Keratinocyte (primary cell): ENCODE measurements around the gene C11orf24. TPM values are rescaled to one million over a fixed set of nuclear protein-coding genes. Genes with fewer than 3 reads are reported as not detected.

Source experiments
- DNase-seq: peaks from one replicate; pipeline ENCODE4 v3.0.0-alpha.2; 2011; ENCODE audit warnings: low read depth, missing footprints, low spot score
- FAIRE-seq: peaks from 2 replicates; lab custom pipeline; 2011; peaks lifted over from hg19 to GRCh38; lab: Jason Lieb, UNC
- H2AFZ ChIP-seq: 2 replicates; pipeline ENCODE4 v1.6.0; 2012; ENCODE audit warnings: low read length, control low read depth, inconsistent platforms; ENCODE audit not compliant: control insufficient read depth
- H3K27ac ChIP-seq: 2 replicates; pipeline ENCODE4 v1.5.1; 2011; ENCODE audit warnings: low read length; ENCODE audit not compliant: control insufficient read depth, insufficient read depth
- H3K27me3 ChIP-seq: 3 replicates; pipeline ENCODE4 v1.6.0; 2011; ENCODE audit warnings: low read length; ENCODE audit not compliant: control insufficient read depth, insufficient read depth; ENCODE audit errors: extremely low read depth
- H3K36me3 ChIP-seq, 2 experiments: 2 replicates in 1 of 2; 3 replicates in 1 of 2; pipeline ENCODE4 v1.5.1; 2011; ENCODE audit warnings: low read length in 2 of 2, mild to moderate bottlenecking in 1 of 2; ENCODE audit not compliant: control insufficient read depth in 2 of 2, insufficient read depth in 2 of 2; ENCODE audit errors: extremely low read depth in 1 of 2
- H3K4me1 ChIP-seq: 3 replicates; pipeline ENCODE4 v1.5.1; 2011; ENCODE audit warnings: low read length; ENCODE audit not compliant: control insufficient read depth, insufficient read depth; ENCODE audit errors: extremely low read depth
- H3K4me2 ChIP-seq: 3 replicates; pipeline ENCODE4 v1.6.0; 2011; ENCODE audit warnings: low read depth, low read length; ENCODE audit not compliant: control insufficient read depth, insufficient read depth; ENCODE audit errors: extremely low read depth
- H3K4me3 ChIP-seq, 3 experiments: fragments of 200-600 bp in 1 of 3; sonication (generic) in 1 of 3; 2 replicates in 2 of 3; 3 replicates in 1 of 3; pipeline ENCODE4 v1.5.1; 2011 to 2016; ENCODE audit warnings: low read length in 3 of 3, mild to moderate bottlenecking in 3 of 3, control low read depth in 2 of 3, inconsistent platforms in 1 of 3, low read depth in 1 of 3, mixed read lengths in 1 of 3, mixed run types in 1 of 3, moderate library complexity in 1 of 3; ENCODE audit not compliant: control insufficient read depth in 2 of 3, insufficient read depth in 2 of 3; ENCODE audit errors: extremely low read depth in 1 of 3
- H3K79me2 ChIP-seq: 2 replicates; pipeline ENCODE4 v1.6.0; 2012; ENCODE audit warnings: low read length; ENCODE audit not compliant: control insufficient read depth, insufficient read depth
- H3K9ac ChIP-seq: 3 replicates; pipeline ENCODE4 v1.6.0; 2011; ENCODE audit warnings: low read length; ENCODE audit not compliant: control insufficient read depth, insufficient read depth; ENCODE audit errors: extremely low read depth
- H3K9me1 ChIP-seq: 3 replicates; pipeline ENCODE4 v1.6.0; 2011; ENCODE audit warnings: low read length; ENCODE audit not compliant: control insufficient read depth, insufficient read depth; ENCODE audit errors: extremely low read depth
- H3K9me3 ChIP-seq: 2 replicates; pipeline ENCODE4 v1.5.1; 2012; ENCODE audit warnings: low read depth, low read length; ENCODE audit not compliant: control insufficient read depth
- H4K20me1 ChIP-seq: 3 replicates; pipeline ENCODE4 v1.6.0; 2011; ENCODE audit warnings: low read length; ENCODE audit not compliant: control insufficient read depth, insufficient read depth; ENCODE audit errors: extremely low read depth
- CTCF ChIP-seq, 3 experiments: IDR thresholded peaks in 1 of 3; conservative IDR thresholded peaks in 1 of 3; optimal IDR thresholded peaks in 1 of 3; 2 replicates in 2 of 3; 3 replicates in 1 of 3; pipeline versions ENCODE3 to v1.5.1; 2011; ENCODE audit warnings: low read length in 3 of 3, mild to moderate bottlenecking in 3 of 3, moderate library complexity in 2 of 3, control low read depth in 1 of 3, inconsistent platforms in 1 of 3; ENCODE audit not compliant: insufficient read depth in 2 of 3; ENCODE audit errors: extremely low read depth in 1 of 3
- EZH2 ChIP-seq: IDR thresholded peaks from one replicate; pipeline ENCODE4 v1.6.1; 2012; ENCODE audit warnings: inconsistent platforms, mild to moderate bottlenecking, low read length, moderate library complexity
- dilution Hi-C: fragments of 300-500 bp; cut with MboI; formaldehyde crosslinking; loops from one replicate; pipeline ENCODE4 v1.7.0; 2020; ENCODE audit warnings: low sequenced_read_pairs; ENCODE audit not compliant: extremely low pct_ligation_motif_present
- polyA plus RNA-seq, 5 experiments: library from polyadenylated mRNA; depleted of rRNA in 3 of 5; stranded (reverse) in 3 of 5; stranded (forward) in 1 of 5; unstranded in 1 of 5; fragments of >200 nt; gene quantifications; 1 replicate in 1 of 5; 2 replicates in 3 of 5; 3 replicates in 1 of 5; pipeline versions ENCODE4 v1.2.1 to v1.2.3, GENCODE V29; 2011 to 2012; ENCODE audit warnings: missing spikeins in 2 of 5, low read depth in 1 of 5, low replicate concordance in 1 of 5

Gene C11orf24
- polyA plus RNA-seq, 1 donor (not counting 4 experiments of a cell fraction or from before 2014, with no cell fraction given) = 28.4 TPM

- Histone ChIP-seq H3K9me3 (no peaks in the 10 kb centered on the region), H3K27me3 (no peaks in the 10 kb centered on the region), H3K36me3 (no peaks in the 10 kb centered on the region), H3K79me2 (no peaks in the 10 kb centered on the region), H2AFZ (no peak overlapping the region), H4K20me1 (no peaks in the 10 kb centered on the region), H3K4me1 (no peaks in the 10 kb centered on the region), H3K4me3 (no peak overlapping the region), H3K9me1 (no peaks in the 10 kb centered on the region), H3K27ac (no peak overlapping the region), H3K9ac (no peak overlapping the region), H3K4me2 (no peak overlapping the region)
- no peak for DNase-seq
- TF ChIP-seq CTCF (optimal IDR thresholded peaks at IDR 0.05 in 1 of 3, IDR thresholded peaks at IDR 0.05 in 1 of 3, conservative IDR thresholded peaks at IDR 0.05 in 1 of 3; ENCODE audit: extremely low read depth in 1 of 3, insufficient read depth in 2 of 3, low read length in 3 of 3) (no peak), EZH2 (no peak)
- dilution Hi-C loops = no loop called here
- FAIRE-seq = no peak
Observed at GRCh38 chr11:68242616-68243015, 29.2 kb downstream of the C11orf24 start.

GRCh38 chr11:68231621-68232020 is 40.2 kb downstream of the C11orf24 start:
- Histone ChIP-seq H4K20me1 (no peaks in the 10 kb centered on the region), H3K9me3 (peaks cover 4% of the 10 kb centered on the region), H3K4me3 (no peak overlapping the region), H3K9me1 (no peaks in the 10 kb centered on the region), H3K36me3 (no peaks in the 10 kb centered on the region), H3K9ac (no peak overlapping the region), H3K79me2 (no peaks in the 10 kb centered on the region), H3K4me2 (no peak overlapping the region), H3K27ac (no peak overlapping the region), H3K27me3 (no peaks in the 10 kb centered on the region), H2AFZ (no peak overlapping the region), H3K4me1 (no peaks in the 10 kb centered on the region)
- DNase-seq = no peak
- TF ChIP-seq EZH2 (no peak), CTCF (optimal IDR thresholded peaks at IDR 0.05 in 1 of 3, IDR thresholded peaks at IDR 0.05 in 1 of 3, conservative IDR thresholded peaks at IDR 0.05 in 1 of 3; ENCODE audit: extremely low read depth in 1 of 3, insufficient read depth in 2 of 3, low read length in 3 of 3) (no peak)
- no peak for FAIRE-seq
- dilution Hi-C loops = no loop called here
